Stimulated activated naive CD4-positive, alpha-beta T cell treated with Interleukin-2 at 50 U/mL for 16 hours (primary cell): ENCODE results near the gene SPOCK2.
A peak's percentile ranks its signal among the peaks of the same experiment; 100 is the strongest.
"Not testable (repeated sequence)": the region's sequence is repeated elsewhere in the genome, so short reads cannot be mapped to it uniquely, and the experiment has no call there.

Experiments
- DNase-seq: peaks from one replicate; lab custom pipeline; 2025; lab: John Stamatoyannopoulos, UW

Gene SPOCK2

GRCh38 chr10:72056113-72056512 lies 32.2 kb downstream of the SPOCK2 start:
- DNase-seq, result no peak

GRCh38 chr10:72053690-72054089 lies 34.7 kb downstream of the SPOCK2 start:
- no peak for DNase-seq

GRCh38 chr10:72050873-72051272 lies 37.5 kb downstream of the SPOCK2 start:
- DNase-seq, result no peak

- DNase-seq, result no peak
These were observed 38.2 kb downstream of the SPOCK2 start for GRCh38 chr10:72049969-72050781.

- DNase-seq, result no peak
These were observed 38.9 kb downstream of the SPOCK2 start for GRCh38 chr10:72049472-72049871.

GRCh38 chr10:72048450-72049124 lies 39.8 kb downstream of the SPOCK2 start:
- peak; percentile 85 for DNase-seq

GRCh38 chr10:72045586-72045985 lies 42.8 kb downstream of the SPOCK2 start:
- no peak for DNase-seq

GRCh38 chr10:72044417-72045041 lies 43.8 kb downstream of the SPOCK2 start:
- DNase-seq, result no peak

- no peak for DNase-seq
These were observed 45.1 kb downstream of the SPOCK2 start for GRCh38 chr10:72043016-72043834.

- no peak for DNase-seq
These were observed 46.9 kb downstream of the SPOCK2 start for GRCh38 chr10:72041491-72041890.

GRCh38 chr10:72039377-72039776 lies 49.0 kb downstream of the SPOCK2 start:
- DNase-seq, result no peak

- DNase-seq, result no peak
These were observed 49.8 kb downstream of the SPOCK2 start for GRCh38 chr10:72038458-72039001.

GRCh38 chr10:72037811-72038210 lies 50.5 kb downstream of the SPOCK2 start:
- DNase-seq, result no peak

- DNase-seq, result no peak
These were observed 51.1 kb downstream of the SPOCK2 start for GRCh38 chr10:72037266-72037665.

- DNase-seq, result no peak
These were observed 53.0 kb downstream of the SPOCK2 start for GRCh38 chr10:72035252-72035887.

- no peak for DNase-seq
These were observed 53.6 kb downstream of the SPOCK2 start for GRCh38 chr10:72034761-72035160.

- no peak for DNase-seq
These were observed 54.3 kb downstream of the SPOCK2 start for GRCh38 chr10:72034040-72034499.

GRCh38 chr10:72032409-72033162 lies 55.8 kb downstream of the SPOCK2 start:
- DNase-seq, result not testable (repeated sequence)

GRCh38 chr10:72031706-72032105 lies 56.6 kb downstream of the SPOCK2 start:
- no peak for DNase-seq

GRCh38 chr10:72030762-72031543 lies 57.4 kb downstream of the SPOCK2 start:
- DNase-seq, result no peak
